GM03348 (cell line): ENCODE data around the gene KIF11.
A peak's percentile ranks its signal among the peaks of the same experiment; 100 is the strongest.

ENCODE experiments used
- DNase-seq: peaks from one replicate; pipeline ENCODE4 v3.0.0; 2012; ENCODE audit warnings: low spot score

The KIF11 gene

GRCh38 chr10:92681306-92681834 lies 88.4 kb downstream of the KIF11 start:
- DNase-seq = no peak

- DNase-seq = no peak
These were observed 95.6 kb downstream of the KIF11 start for GRCh38 chr10:92688573-92688926.

GRCh38 chr10:92688927-92689662 lies 96.2 kb downstream of the KIF11 start:
- DNase-seq = peak; percentile 25

GRCh38 chr10:92689663-92690210 lies 96.8 kb downstream of the KIF11 start, which contains the start of gene HHEX:
TSS of gene HHEX (plus strand) at chr10:92689955. CDS start at chr10:92689987, 32 bp downstream.
- DNase-seq = peak; percentile 69

- DNase-seq = peak; percentile 48
These were observed 97.4 kb downstream of the KIF11 start for GRCh38 chr10:92690211-92690914.

- no peak for DNase-seq
These were observed 98.1 kb downstream of the KIF11 start for GRCh38 chr10:92690915-92691590.

GRCh38 chr10:92691591-92692079 lies 98.7 kb downstream of the KIF11 start:
- no peak for DNase-seq

- no peak for DNase-seq
These were observed 99.2 kb downstream of the KIF11 start for GRCh38 chr10:92692080-92692671.

- DNase-seq = no peak
These were observed 100.0 kb downstream of the KIF11 start for GRCh38 chr10:92692697-92693533.

- DNase-seq = no peak
These were observed 100.6 kb downstream of the KIF11 start for GRCh38 chr10:92693534-92693893.

- DNase-seq = peak; percentile 81
These were observed 103.0 kb downstream of the KIF11 start for GRCh38 chr10:92695679-92696605.

GRCh38 chr10:92696606-92697383 lies 103.9 kb downstream of the KIF11 start:
- no peak for DNase-seq

GRCh38 chr10:92697663-92698511 lies 105.0 kb downstream of the KIF11 start:
- DNase-seq = no peak

GRCh38 chr10:92699193-92699517 lies 106.2 kb downstream of the KIF11 start:
- no peak for DNase-seq

- DNase-seq = peak; percentile 63
These were observed 106.8 kb downstream of the KIF11 start for GRCh38 chr10:92699518-92700381.

GRCh38 chr10:92702301-92702916 lies 109.5 kb downstream of the KIF11 start:
- no peak for DNase-seq
